SK-N-MC (cell line): ENCODE results near the gene MXRA8.

Experiments used
- DNase-seq: peaks from one replicate; pipeline ENCODE4 v3.0.0-alpha.2; 2011; ENCODE audit warnings: low read depth, low spot score
- H3K27ac ChIP-seq: fragments of 200-600 bp; sonication (generic); 2 replicates; pipeline ENCODE4 v1.5.1; 2016; ENCODE audit warnings: mixed run types
- H3K36me3 ChIP-seq: fragments of 200-600 bp; sonication (generic); 2 replicates; pipeline ENCODE4 v1.6.1; 2017; ENCODE audit warnings: antibody characterized with exemption, low read length, mixed read lengths; ENCODE audit not compliant: insufficient read depth
- H3K4me3 ChIP-seq: fragments of 200-600 bp; sonication (generic); 2 replicates; pipeline ENCODE4 v1.5.1; 2016
- H3K9ac ChIP-seq: fragments of 200-600 bp; sonication (generic); 2 replicates; pipeline ENCODE4 v1.8.0; 2017; ENCODE audit warnings: mixed run types, mixed read lengths; ENCODE audit not compliant: insufficient read length
- H3K9me3 ChIP-seq: fragments of 200-600 bp; sonication (generic); 2 replicates; pipeline ENCODE4 v1.6.1; 2017; ENCODE audit warnings: low read depth, mild to moderate bottlenecking, antibody characterized with exemption, low read length, moderate library complexity, mixed read lengths
- EZH2 ChIP-seq: fragments of 200-600 bp; sonication (generic); IDR thresholded peaks from one replicate; pipeline ENCODE4 v1.6.1; 2017; ENCODE audit warnings: antibody characterized with exemption
- FOXP2 ChIP-seq: optimal IDR thresholded peaks from 2 replicates; pipeline ENCODE3; 2011; ENCODE audit warnings: mild to moderate bottlenecking, moderate library complexity; ENCODE audit not compliant: insufficient read depth; ENCODE audit errors: extremely low read length, control extremely low read depth
- POLR2AphosphoS5 ChIP-seq: IDR thresholded peaks from 2 replicates; pipeline ENCODE4 v1.6.1; 2012; ENCODE audit warnings: mild to moderate bottlenecking, low read depth, low read length, borderline replicate concordance

MXRA8 gene

DNA sequence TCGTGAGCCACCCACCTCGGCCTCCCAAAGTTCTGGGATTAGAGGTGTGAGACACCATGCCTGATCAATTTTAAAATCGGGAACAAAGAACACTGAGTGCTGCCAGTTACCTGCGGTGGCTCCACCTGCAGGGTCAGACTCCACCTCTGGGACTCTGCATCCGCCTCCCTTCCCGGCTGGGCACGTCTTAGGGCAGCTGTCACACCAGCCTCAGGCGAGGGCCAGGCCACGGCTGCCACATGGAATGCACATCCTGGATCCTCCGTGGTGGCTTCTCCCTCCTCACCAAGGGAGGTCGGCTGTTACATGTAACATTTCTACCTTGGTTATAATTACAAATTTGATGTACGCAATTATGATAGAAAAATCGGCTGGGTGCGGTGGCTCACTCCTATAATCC lies 5.9 kb upstream of the MXRA8 start:
- Histone ChIP-seq H3K9me3 (0 out of 2 replicates have a peak, but pooled peaks cover 3% of the 10 kb centered on the region), H3K36me3 (no peaks in the 10 kb centered on the region), H3K9ac (no peak overlapping the region), H3K4me3 (no peak overlapping the region), H3K27ac (no peak overlapping the region)
- no peak for DNase-seq
- TF ChIP-seq EZH2: no peak
- no peak for TF ChIP-seq POLR2AphosphoS5

DNA sequence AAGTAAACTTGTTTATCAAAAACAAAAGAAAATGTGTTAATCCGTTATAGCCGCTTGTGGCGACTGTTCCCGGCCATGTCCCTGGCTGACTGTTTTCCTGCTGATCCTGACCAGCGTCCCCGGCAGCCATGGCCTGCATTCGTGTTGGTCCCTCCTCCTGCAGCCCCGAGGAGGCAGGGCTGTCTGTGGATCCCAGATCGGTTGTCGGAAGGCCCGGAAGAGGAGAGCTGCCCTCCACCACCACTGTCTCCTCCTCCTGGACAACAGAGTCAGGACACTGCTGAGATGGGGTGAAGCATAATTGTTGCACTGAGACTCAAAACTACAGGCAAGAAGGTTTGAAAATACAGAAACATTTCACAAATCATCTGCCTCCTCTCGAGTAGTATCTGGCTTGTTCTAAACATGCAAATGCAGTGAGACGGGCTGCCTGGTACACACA lies 3.6 kb upstream of the MXRA8 start:
- Histone ChIP-seq H3K9me3 (no peaks in the 10 kb centered on the region), H3K4me3 (no peak overlapping the region), H3K9ac (peak overlapping the region; percentile 47), H3K27ac (peak overlapping the region; percentile 68), H3K36me3 (no peaks in the 10 kb centered on the region)
- TF ChIP-seq FOXP2 (peak; percentile 28), POLR2AphosphoS5 (no peak)
- DNase-seq: no peak

DNA sequence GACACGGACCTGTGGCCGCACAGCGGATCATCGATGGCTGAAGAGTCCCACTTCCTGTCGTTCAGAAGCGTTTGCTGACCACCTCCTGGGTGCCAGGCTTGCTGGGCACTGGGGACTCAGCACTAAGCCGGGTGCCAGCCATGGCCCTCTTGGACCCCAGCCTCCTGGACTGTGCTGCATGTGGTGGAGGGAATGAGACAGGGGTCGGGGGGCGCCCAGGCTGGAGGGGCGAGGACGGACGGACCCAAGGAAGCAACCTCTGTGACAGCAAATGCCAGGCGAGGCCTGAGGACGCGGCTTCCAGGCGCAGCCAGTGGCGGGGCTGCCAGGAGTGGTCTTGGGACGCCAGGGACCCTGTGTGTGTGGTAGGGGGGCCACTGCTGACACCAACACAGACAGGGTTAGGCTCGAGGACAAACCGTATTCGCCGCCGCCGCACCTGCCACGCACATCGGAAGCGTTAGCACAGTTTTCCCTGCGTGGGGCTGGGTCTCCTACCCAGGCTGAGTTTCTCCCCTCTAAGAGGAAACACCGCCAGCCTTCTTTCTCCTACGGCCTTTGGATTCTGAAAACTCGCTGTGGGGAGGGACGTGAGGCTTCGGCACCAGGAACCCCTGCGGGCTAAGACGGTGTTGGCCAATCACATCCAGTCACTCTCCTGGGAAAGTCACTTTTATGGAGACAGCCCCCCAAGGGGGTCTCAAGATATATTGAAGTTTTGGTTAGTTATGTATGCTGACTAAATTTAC lies 3.1 kb upstream of the MXRA8 start:
- Histone ChIP-seq H3K4me3 (0 out of 2 replicates have a peak overlapping the region, but pooled peaks have one; percentile 24), H3K9me3 (no peaks in the 10 kb centered on the region), H3K9ac (peak overlapping the region; percentile 47), H3K27ac (peak overlapping the region; percentile 68), H3K36me3 (no peaks in the 10 kb centered on the region)
- TF ChIP-seq POLR2AphosphoS5: peak; percentile 36; the same call in 1 of the 2 replicates
- TF ChIP-seq EZH2: no peak
- TF ChIP-seq FOXP2: no peak
- no peak for DNase-seq

DNA sequence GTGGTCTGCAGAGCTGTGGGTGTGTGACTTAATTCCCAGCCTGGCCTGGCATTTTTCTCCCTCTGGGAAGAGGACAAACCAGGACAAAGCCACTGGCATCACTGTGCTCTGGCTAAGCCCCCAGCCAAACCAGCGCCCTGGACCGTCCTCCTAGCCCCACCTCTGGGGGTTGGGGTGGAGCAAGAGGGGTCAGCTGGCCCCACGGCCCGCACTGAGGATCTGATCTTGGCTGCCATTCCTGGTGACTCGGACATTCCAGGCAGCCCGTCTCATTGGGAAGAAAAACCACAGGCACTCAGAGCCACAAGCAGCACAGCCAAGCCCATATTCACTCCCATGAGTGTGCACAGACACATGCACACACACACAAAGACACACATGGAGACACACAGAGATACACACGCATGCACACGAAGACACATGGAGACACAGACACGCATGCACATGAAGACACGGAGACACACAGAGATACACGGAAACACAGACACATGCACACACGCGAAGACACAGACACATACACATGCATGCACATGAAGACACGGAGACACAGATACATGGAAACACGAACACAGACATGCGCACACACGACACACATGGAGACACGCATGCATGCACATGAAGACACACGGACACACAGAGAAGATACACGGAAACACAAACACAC lies 2.3 kb upstream of the MXRA8 start:
- Histone ChIP-seq H3K36me3 (no peaks in the 10 kb centered on the region), H3K9me3 (no peaks in the 10 kb centered on the region), H3K4me3 (peak overlapping the region; percentile 21; the same call in 1 of the 2 replicates), H3K9ac (no peak overlapping the region), H3K27ac (no peak overlapping the region)
- TF ChIP-seq EZH2 (no peak), FOXP2 (no peak), POLR2AphosphoS5 (no peak)
- DNase-seq: no peak

DNA sequence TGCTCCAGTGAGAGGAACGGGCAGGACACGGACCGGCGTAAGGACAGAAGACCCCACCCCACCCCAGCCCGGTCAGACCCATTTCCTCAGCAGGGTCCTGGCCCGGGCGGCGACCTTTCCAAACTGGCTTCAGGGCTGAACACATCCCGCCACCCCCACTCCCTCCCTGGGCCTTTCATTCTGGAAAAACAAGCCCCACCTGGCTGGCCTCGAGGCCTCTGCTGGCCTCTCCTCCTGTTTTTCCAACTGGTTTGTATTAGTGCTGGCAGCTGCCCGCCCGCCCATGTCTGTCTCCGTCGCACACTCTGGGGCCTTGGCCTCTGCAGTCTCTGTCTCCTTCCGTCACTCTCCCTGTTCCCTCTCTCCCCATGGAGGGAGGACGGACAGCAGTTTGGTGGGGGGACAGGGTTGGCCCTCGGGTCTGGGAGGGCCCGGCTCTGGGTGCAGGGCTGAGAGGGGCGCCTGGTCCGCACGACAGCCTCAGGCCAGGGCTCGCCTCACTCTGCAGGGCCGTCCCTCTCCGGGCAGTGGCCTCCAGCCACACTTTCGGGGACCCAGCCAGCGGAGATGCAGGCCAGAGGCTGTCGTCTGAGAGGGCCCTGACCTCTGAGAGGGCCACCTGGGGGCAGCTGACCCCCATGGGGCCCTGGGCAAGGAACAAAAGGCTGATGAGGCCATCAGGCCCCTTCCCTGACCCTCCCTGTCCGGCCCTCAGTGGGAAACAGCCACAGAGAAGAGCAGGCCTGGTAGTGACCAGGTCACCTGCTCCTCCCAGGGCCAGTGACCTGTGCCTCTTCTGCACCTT lies 1.5 kb upstream of the MXRA8 start:
- TF ChIP-seq EZH2 (no peak), FOXP2 (no peak), POLR2AphosphoS5 (no peak)
- Histone ChIP-seq H3K36me3 (no peaks in the 10 kb centered on the region), H3K9me3 (no peaks in the 10 kb centered on the region), H3K27ac (peak overlapping the region; percentile 86), H3K4me3 (no peak overlapping the region), H3K9ac (peak overlapping the region; percentile 51)
- no peak for DNase-seq

DNA sequence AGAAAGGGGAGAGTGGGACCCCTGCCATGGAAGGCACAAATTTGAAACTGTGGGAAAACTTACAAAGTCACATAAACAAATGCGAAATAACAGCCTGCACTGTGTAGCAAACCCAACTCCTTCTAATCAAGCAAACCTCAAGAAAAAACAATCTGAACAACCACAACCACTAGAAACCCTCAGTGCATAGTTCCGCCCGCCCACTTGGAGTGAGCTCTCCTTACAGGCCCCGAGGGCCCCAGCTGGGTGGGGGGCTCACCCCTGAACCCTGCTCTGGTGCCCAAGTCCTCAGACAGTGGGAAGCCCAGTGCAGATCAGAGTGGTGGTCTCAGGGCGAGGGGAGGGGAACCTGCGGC lies 931 bp upstream of the MXRA8 start:
- no peak for DNase-seq
- TF ChIP-seq POLR2AphosphoS5 (no peak), FOXP2 (no peak), EZH2 (no peak)
- Histone ChIP-seq H3K36me3 (no peaks in the 10 kb centered on the region), H3K27ac (peak overlapping the region; percentile 86), H3K9me3 (no peaks in the 10 kb centered on the region), H3K9ac (peak overlapping the region; percentile 51), H3K4me3 (no peak overlapping the region)

DNA sequence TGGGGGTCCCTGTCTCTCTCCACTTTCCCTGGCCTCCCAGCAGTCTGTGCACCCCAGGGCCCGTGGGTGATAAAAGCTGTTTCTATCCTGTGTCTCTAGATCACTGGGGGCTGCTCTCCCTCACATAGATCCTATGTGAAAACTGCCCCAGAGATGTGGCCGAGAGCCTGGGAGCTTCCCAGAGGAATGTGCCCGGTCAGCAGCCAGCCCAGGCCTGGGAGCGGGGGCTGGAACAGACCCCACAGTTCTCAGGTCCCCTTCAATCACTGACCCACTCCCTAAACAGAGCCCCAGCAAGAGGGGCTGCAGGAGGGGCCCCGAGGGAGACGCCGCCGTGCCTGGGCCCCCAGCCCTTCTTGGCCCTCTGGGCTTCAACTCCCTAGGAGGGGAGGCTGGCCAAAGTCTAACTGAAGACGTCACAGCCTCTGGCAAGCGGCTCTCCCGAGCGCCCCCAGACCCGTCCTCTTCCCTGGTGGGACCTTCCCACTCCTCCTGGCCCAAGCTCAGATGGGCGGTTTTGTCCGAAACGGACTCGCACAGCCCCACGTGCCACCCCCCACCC lies 403 bp downstream of the MXRA8 start:
- Histone ChIP-seq H3K9me3 (no peaks in the 10 kb centered on the region), H3K36me3 (no peaks in the 10 kb centered on the region), H3K9ac (peak overlapping the region; percentile 51), H3K4me3 (peak overlapping the region; percentile 51), H3K27ac (peak overlapping the region; percentile 86)
- TF ChIP-seq FOXP2 (no peak), POLR2AphosphoS5 (no peak), EZH2 (no peak)
- DNase-seq: no peak
